ENCODE data around the gene DHX15.

- TF ChIP-seq TEAD4 (CRISPR knock-in tag; IDR thresholded peaks at IDR 0.05) (no peak), NFYB (CRISPR knock-in tag; conservative IDR thresholded peaks at IDR 0.05; ENCODE audit: low read depth) (no peak), CTCF (IDR thresholded peaks at IDR 0.05) (no peak)
These were observed 20.9 kb upstream of the DHX15 start for GRCh38 chr4:24605216-24605615.
